ENCODE measurements around the gene LRP2. TPM values are rescaled to one million over a fixed set of nuclear protein-coding genes. Genes with fewer than 3 reads are reported as not detected.

LRP2 gene
- total and polyA plus RNA-seq, 10 of the 15 experiments (the other 5 are each of a cell fraction or from before 2014, with no cell fraction given) = 0.01 to 0.19 (median 0.06) TPM; not detected in 5

- POLR2A ChIA-PET = no interaction called here
These were observed 132.7 kb downstream of the LRP2 start for GRCh38 chr2:169229590-169229989.

GRCh38 chr2:169225906-169226305 is 136.4 kb downstream of the LRP2 start:
- ChIA-PET RAD21 (ENCODE audit: unreplicated experiment) (no interaction called here), CTCF (no interaction called here), SMC1A (ENCODE audit: uncharacterized antibody, unreplicated experiment) (no interaction called here), POLR2A (no interaction called here)
- no peak for DNase-seq (ENCODE audit: low read depth, low spot score)
- in situ Hi-C loops (cut with MboI) = no loop called here
- FAIRE-seq = no peak
- no peaks in the 10 kb centered on the region for H3K4me1 ChIP-seq (ENCODE audit: control insufficient read depth, insufficient read depth, low read length)
- no peak overlapping the region for H2AFZ ChIP-seq (ENCODE audit: control insufficient read depth, low read depth, low read length)
- H3K4me2 ChIP-seq (ENCODE audit: control insufficient read depth, insufficient read depth) = no peak overlapping the region
- no peaks in the 10 kb centered on the region for H3K36me3 ChIP-seq (ENCODE audit: control insufficient read depth in 2 of 2, insufficient read depth in 2 of 2, low read length in 1 of 2)
- H3K27me3 ChIP-seq (replicated peaks in 1 of 2; ENCODE audit: control insufficient read depth in 2 of 2, insufficient read depth in 2 of 2, low read length in 1 of 2) = no peaks in the 10 kb centered on the region; a peak in 1 of 4 replicates
- ATAC-seq = no peak
- intact Hi-C loops (cut with micrococcal nuclease; ENCODE audit: unreplicated experiment) = loop anchor here (10.0 kb wide), 1 partner anchor 261 kb away; no protein-coding TSS in a partner anchor
- H3K9ac ChIP-seq (ENCODE audit: control insufficient read depth, insufficient read depth, low read length) = no peak overlapping the region
- no TSS peak for BruUV-seq (replicated peaks)
- H3K27ac ChIP-seq (ENCODE audit: control insufficient read depth, insufficient read depth) = no peak overlapping the region
- H3K4me3 ChIP-seq = no peak overlapping the region
- no peaks in the 10 kb centered on the region for H3K79me2 ChIP-seq (ENCODE audit: control insufficient read depth, insufficient read depth, low read length)
- no peaks in the 10 kb centered on the region for H3K9me3 ChIP-seq (replicated peaks; ENCODE audit: control insufficient read depth, insufficient read depth, low read length)
- H4K20me1 ChIP-seq (ENCODE audit: control insufficient read depth, insufficient read depth) = no peaks in the 10 kb centered on the region
- 48% methylated on average over 2 of the region's 2 CpGs for WGBS (ENCODE audit: insufficient coverage, insufficient replicate concordance, low lambda C conversion rate, missing lambda C conversion rate)
- TF ChIP-seq MTA2 (IDR thresholded peaks at IDR 0.05; ENCODE audit: low read depth) (no peak), TCF3 (IDR thresholded peaks at IDR 0.05; ENCODE audit: borderline replicate concordance, insufficient read depth, low read depth, low read length) (no peak), SREBF1 (IDR thresholded peaks at IDR 0.05; ENCODE audit: low read length) (no peak), NFXL1 (IDR thresholded peaks at IDR 0.05; ENCODE audit: borderline replicate concordance) (no peak), NR2C2 (IDR thresholded peaks at IDR 0.05; ENCODE audit: borderline replicate concordance, control insufficient read depth, insufficient read length, low read depth) (no peak), RUNX3 (IDR thresholded peaks at IDR 0.05; ENCODE audit: low read length) (no peak), ZBTB4 (CRISPR knock-in tag; IDR thresholded peaks at IDR 0.05) (no peak), RCOR1 (conservative IDR thresholded peaks at IDR 0.05; ENCODE audit: low read depth, low read length) (no peak), USF1 (IDR thresholded peaks at IDR 0.05; ENCODE audit: borderline replicate concordance, extremely low read length, insufficient read depth, low read depth, low read length) (no peak), BACH1 (IDR thresholded peaks at IDR 0.05; ENCODE audit: borderline replicate concordance) (no peak)
- TF ChIP-seq, protein P1, sequence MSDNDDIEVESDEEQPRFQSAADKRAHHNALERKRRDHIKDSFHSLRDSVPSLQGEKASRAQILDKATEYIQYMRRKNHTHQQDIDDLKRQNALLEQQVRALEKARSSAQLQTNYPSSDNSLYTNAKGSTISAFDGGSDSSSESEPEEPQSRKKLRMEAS (IDR thresholded peaks at IDR 0.05; ENCODE audit: low read depth, low read length) = no peak

More at GRCh38 chr2:169229590-169229989, 132.7 kb downstream of the LRP2 start:
- DNase-seq (ENCODE audit: low read depth, low spot score) (no peak), ATAC-seq (no peak), FAIRE-seq (no peak)
- Histone ChIP-seq H3K27ac (ENCODE audit: control insufficient read depth, insufficient read depth) (no peak overlapping the region), H3K27me3 (replicated peaks in 1 of 2; ENCODE audit: control insufficient read depth in 2 of 2, insufficient read depth in 2 of 2, low read length in 1 of 2) (no peaks in the 10 kb centered on the region; a peak in 1 of 4 replicates), H3K4me3 (no peak overlapping the region), H3K36me3 (ENCODE audit: control insufficient read depth in 2 of 2, insufficient read depth in 2 of 2, low read length in 1 of 2) (no peaks in the 10 kb centered on the region), H3K4me2 (ENCODE audit: control insufficient read depth, insufficient read depth) (no peak overlapping the region), H2AFZ (ENCODE audit: control insufficient read depth, low read depth, low read length) (no peak overlapping the region), H3K4me1 (ENCODE audit: control insufficient read depth, insufficient read depth, low read length) (no peaks in the 10 kb centered on the region), H3K9ac (ENCODE audit: control insufficient read depth, insufficient read depth, low read length) (no peak overlapping the region), H3K9me3 (replicated peaks; ENCODE audit: control insufficient read depth, insufficient read depth, low read length) (no peaks in the 10 kb centered on the region), H3K79me2 (ENCODE audit: control insufficient read depth, insufficient read depth, low read length) (no peaks in the 10 kb centered on the region), H4K20me1 (ENCODE audit: control insufficient read depth, insufficient read depth) (no peaks in the 10 kb centered on the region)
- ChIA-PET SMC1A (ENCODE audit: uncharacterized antibody, unreplicated experiment) (no interaction called here), RAD21 (ENCODE audit: unreplicated experiment) (no interaction called here), CTCF (interaction anchor here (0.9 kb wide), 1 partner anchor 8 kb away, joined by 3 read pairs; no protein-coding TSS in a partner anchor)
- BruUV-seq (replicated peaks) = no TSS peak
- intact Hi-C loops (cut with micrococcal nuclease; ENCODE audit: unreplicated experiment) = loop anchor here (10.0 kb wide), 1 partner anchor 265 kb away; no protein-coding TSS in a partner anchor
- TF ChIP-seq USF2 (IDR thresholded peaks at IDR 0.05; ENCODE audit: borderline replicate concordance, low read depth, low read length) = no peak
- in situ Hi-C loops (cut with MboI) = no loop called here

Measured in GM12878 (cell line).